Astrocyte of the cerebellum (primary cell): ENCODE results near the gene SCRN2.

Experiments
- DNase-seq: peaks from one replicate; pipeline ENCODE4 v3.0.0-alpha.2; 2011; ENCODE audit warnings: low read depth
- H3K4me3 ChIP-seq: 2 replicates; pipeline ENCODE4 v1.5.1; 2011; ENCODE audit warnings: mild to moderate bottlenecking, low read depth, low read length, moderate library complexity
- CTCF ChIP-seq: IDR thresholded peaks from 2 replicates; pipeline ENCODE4 v1.5.1; 2012; ENCODE audit warnings: low read length, low read depth, moderate library complexity, mild to moderate bottlenecking; ENCODE audit errors: missing control alignments
- in situ Hi-C: cut with HindIII; loops from 2 replicates; pipeline ENCODE4 v1.10.0; 2017; ENCODE audit warnings: low sequenced_read_pairs

The SCRN2 gene

GRCh38 chr17:47872019-47872650 lies 31.1 kb upstream of the SCRN2 start:
- no peak for TF ChIP-seq CTCF
- no peak overlapping the region for H3K4me3 ChIP-seq
- in situ Hi-C loops = no loop called here
- DNase-seq = no peak

GRCh38 chr17:47871048-47871447 lies 30.0 kb upstream of the SCRN2 start:
- DNase-seq = no peak
- in situ Hi-C loops = no loop called here
- TF ChIP-seq CTCF = no peak
- H3K4me3 ChIP-seq = no peak overlapping the region

- H3K4me3 ChIP-seq = no peak overlapping the region
- DNase-seq = no peak
- TF ChIP-seq CTCF = no peak
- in situ Hi-C loops = no loop called here
These were observed 29.0 kb upstream of the SCRN2 start for GRCh38 chr17:47870056-47870455.

- in situ Hi-C loops = no loop called here
- no peak for TF ChIP-seq CTCF
- no peak overlapping the region for H3K4me3 ChIP-seq
- DNase-seq = no peak
These were observed 28.0 kb upstream of the SCRN2 start for GRCh38 chr17:47869114-47869513.

GRCh38 chr17:47867813-47868533 lies 26.9 kb upstream of the SCRN2 start:
- H3K4me3 ChIP-seq = no peak overlapping the region
- TF ChIP-seq CTCF = no peak
- DNase-seq = no peak
- in situ Hi-C loops = no loop called here

- no peak overlapping the region for H3K4me3 ChIP-seq
- in situ Hi-C loops = no loop called here
- no peak for DNase-seq
- TF ChIP-seq CTCF = no peak
These were observed 25.9 kb upstream of the SCRN2 start for GRCh38 chr17:47866941-47867340.
